NCI-H2227 (cell line): Measurements from ENCODE around the gene ADRA2A.

Source experiments
- DNase-seq: peaks from one replicate; lab custom pipeline; 2025; ENCODE audit not compliant: unreplicated experiment; lab: John Stamatoyannopoulos, UW

ADRA2A gene

DNA sequence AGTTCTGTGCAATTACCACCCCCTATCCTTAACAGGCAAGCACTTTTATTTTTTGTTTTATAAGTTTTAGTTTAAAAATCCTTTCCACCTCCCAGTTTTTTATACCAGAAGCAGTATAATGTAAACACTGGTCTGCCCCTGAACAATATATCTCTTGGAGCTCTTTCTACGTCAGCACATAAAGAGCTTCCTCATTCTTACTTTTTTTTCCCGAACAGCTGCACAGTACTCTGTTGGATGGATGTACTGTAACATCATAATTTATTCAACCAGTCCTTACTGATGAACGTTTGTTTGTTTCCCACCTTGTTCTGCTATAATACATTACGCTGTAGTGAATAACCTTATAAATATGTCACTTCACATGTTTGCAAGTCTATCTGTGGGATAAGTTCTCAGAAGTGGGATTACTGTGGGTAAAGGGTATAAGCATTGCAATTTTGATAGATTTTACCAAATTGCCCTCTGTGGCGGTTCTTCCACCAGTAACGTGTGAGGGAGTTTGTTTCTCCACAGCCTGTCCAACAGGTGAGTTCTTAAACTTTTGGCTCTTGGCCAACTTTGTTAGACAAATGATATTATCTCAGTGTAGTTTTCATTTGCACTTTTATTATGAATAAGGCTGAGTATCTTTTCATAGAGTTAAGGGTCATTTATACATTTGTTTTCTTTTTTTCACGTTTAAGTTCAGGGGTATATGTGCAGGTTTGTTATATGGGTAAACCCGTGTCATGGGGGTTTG, 32.8 kb downstream of the ADRA2A start:
- no peak for DNase-seq

GRCh38 chr10:111110771-111111170, 33.9 kb downstream of the ADRA2A start:
- DNase-seq, result no peak

GRCh38 chr10:111112333-111112732, 35.5 kb downstream of the ADRA2A start:
- no peak for DNase-seq

GRCh38 chr10:111113238-111113960, 36.6 kb downstream of the ADRA2A start:
- no peak for DNase-seq

DNA sequence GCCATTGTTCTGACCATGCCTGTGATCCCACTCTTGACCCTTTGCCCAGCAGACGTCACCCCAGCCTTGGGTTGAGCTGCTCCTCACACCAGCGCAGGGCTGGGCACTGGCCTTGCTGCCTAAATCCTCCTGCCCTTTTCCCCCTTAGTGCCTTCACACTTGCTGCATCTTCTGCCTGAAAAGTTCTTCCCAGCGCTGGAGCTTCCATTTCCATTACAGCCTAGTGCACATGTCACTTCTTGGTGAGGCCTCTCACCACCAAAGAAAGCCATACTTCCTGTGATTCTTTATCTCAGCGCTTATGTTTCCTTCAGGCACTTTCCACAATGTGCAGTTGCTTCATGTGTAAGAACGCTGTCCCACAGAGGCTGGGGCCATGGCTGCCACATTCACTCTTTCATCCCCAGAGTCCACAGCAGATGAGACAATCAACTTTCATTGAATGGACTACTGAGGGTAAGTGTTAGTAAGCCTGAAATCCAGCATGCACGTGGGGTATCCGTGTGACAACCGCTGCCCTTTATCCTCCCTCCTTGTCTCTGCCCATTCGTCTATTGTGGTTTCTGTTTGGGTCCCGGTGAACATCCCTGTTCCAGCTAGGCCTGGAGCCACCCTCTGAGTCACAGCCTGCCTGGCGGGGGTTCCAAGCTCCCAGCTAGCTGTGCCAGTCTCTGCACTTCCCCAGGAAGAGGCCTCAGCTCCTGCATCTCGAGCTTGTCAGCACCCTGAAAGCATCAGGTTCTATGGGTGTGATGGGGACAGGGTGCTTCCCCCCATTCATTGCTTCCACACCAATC, 37.3 kb downstream of the ADRA2A start:
- DNase-seq, result no peak

- DNase-seq, result no peak
These were observed 38.1 kb downstream of the ADRA2A start for GRCh38 chr10:111114758-111115500.

GRCh38 chr10:111116211-111116610, 39.4 kb downstream of the ADRA2A start:
- DNase-seq, result no peak

DNA sequence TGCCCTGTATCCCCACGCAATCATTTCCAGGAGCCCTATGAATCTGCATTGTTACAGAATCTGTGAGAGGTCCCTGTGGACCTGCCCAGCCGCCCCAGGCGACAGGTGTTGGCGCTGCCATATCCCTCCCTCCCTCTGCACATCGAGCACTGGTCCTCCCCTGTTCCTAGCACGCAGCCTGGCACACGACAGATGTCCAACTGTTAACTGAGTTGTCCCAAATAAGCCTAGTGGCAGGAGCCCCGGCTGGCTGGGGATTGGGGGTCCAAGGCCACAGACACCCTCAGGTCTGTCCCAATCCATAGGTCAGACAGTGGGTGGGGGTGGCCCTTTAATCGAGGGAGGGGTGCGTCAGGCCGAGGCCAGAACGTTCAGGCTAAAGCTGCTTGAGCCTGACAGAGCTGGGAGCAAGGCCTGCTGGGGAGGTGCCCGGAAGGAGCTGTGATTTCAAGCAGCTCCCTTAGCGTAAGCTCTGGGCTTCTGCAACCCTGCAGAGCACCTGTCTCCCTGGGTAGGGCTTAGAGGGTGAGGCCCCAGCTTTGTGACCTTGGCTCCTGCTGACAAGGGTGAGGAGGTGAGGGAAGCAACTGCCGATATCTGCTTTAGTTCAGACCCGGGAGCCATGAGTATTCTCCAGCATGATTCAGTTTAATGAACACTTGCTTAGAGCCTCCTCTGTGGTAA, 40.1 kb downstream of the ADRA2A start:
- DNase-seq, result no peak

DNA sequence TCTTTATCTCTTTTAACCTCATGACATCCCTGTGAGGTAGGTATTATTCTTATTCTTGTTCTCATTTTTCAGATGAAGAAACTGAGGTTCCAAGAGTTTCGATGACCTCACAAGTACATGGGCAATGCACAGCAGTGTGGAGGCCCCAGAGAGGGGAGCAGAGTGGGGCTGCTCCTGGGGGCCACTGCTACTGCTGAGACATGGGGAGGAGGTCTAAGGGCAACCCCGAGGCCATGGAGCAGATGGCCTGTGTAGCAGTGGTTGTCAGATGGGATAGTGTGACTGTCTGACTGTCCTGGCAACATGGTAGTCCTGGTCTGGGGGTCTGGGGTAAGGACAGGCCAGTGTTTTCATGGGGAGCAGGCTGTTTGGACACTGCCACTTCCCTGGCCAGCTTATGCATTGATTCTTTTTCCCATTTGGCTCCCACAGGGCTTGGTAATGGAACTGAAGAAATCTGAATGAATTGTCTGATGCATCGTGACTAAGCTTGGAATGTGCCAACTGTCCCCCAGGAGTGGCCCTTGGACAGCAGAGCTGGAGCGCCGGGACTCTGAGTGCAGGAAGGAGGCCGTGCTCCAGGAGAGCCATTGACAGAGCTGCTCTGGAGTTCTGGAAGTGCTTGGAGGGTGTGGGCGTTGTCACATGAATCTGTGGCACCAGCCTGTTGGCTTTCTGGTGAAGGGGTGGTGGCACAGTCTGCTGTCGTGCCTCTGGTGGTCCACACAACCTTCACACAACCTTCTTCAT, 40.9 kb downstream of the ADRA2A start:
- DNase-seq, result no peak

GRCh38 chr10:111118758-111119157, 41.9 kb downstream of the ADRA2A start:
- no peak for DNase-seq

- no peak for DNase-seq
These were observed 42.8 kb downstream of the ADRA2A start for GRCh38 chr10:111119637-111120036.

DNA sequence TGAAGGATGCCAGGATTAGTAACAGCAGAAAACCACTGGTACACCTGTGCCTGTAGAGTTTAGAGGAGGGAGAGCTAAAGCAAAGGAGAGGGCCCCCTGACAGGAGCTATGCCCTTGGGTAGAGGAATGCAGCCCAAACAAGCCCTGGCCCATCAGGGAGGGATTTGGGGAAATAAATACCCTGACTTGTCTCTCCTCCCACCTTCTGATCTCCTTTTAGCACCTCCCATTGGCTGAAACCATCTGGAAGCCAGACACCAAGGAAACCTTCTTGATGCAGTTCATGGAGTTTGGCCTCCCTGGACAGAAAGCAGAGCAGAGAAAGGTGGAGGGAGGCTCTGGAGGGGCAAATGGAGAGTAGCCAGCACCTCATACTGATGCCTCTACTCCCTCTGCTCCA, 45.3 kb downstream of the ADRA2A start:
- no peak for DNase-seq

GRCh38 chr10:111123883-111124282, 47.1 kb downstream of the ADRA2A start:
- DNase-seq, result no peak

GRCh38 chr10:111125102-111125501, 48.3 kb downstream of the ADRA2A start:
- no peak for DNase-seq

GRCh38 chr10:111126077-111126476, 49.2 kb downstream of the ADRA2A start:
- DNase-seq, result no peak

GRCh38 chr10:111127081-111127848, 50.4 kb downstream of the ADRA2A start:
- DNase-seq, result no peak

- no peak for DNase-seq
These were observed 51.7 kb downstream of the ADRA2A start for GRCh38 chr10:111128331-111129180.

DNA sequence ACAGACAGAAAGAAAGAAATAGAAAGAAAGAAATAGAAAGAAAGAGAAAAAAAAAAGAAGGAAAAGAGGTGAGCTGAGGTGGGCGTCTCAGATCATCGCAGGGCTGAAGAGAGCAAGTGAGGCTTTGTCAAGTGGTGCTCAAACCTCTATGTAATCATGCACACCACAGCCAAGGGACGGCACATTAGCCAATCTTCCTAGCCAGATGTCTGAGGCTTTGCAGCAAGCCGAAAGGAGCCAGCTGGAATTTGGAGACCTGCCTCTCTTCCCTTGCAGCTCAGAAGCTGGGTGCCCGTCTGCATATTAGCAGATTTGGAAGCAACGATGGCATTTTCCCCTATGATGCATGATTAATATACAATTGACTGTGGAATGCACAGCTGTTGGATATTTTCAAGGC, 52.5 kb downstream of the ADRA2A start:
- DNase-seq, result no peak
